ENCODE results near the gene HAO1. TPM values are rescaled to one million over a fixed set of nuclear protein-coding genes. Genes with fewer than 3 reads are reported as not detected.
"Not testable (repeated sequence)": the region's sequence is repeated elsewhere in the genome, so short reads cannot be mapped to it uniquely, and the experiment has no call there.

HAO1 gene
- total RNA-seq, 2 experiments from 2014 or later: not detected

GRCh38 chr20:7956561-7956960 lies 16.3 kb upstream of the HAO1 start:
- H3K9me3 Mint-ChIP-seq; CTCF ChIA-PET; H3K27me3 Mint-ChIP-seq; H3K4me3 Mint-ChIP-seq; H3K27ac Mint-ChIP-seq; DNase-seq; POLR2A ChIA-PET; H3K4me1 Mint-ChIP-seq; H3K36me3 Mint-ChIP-seq (ENCODE audit: low read depth): not testable (repeated sequence)

- DNase-seq: no peak
- Mint-ChIP-seq H3K9me3 (no peaks in the 10 kb centered on the region), H3K4me1 (no peaks in the 10 kb centered on the region), H3K27ac (no peak overlapping the region), H3K4me3 (no peak overlapping the region), H3K27me3 (peaks cover 14% of the 10 kb centered on the region), H3K36me3 (ENCODE audit: low read depth) (no peaks in the 10 kb centered on the region)
- POLR2A ChIA-PET: no interaction called here
- CTCF ChIA-PET: no interaction called here
Observed at GRCh38 chr20:7950387-7950786, 10.1 kb upstream of the HAO1 start.

- ChIA-PET CTCF (interaction anchor here (1.2 kb wide), 1 partner anchor 8 kb away, joined by 3 read pairs; no protein-coding TSS in a partner anchor), POLR2A (no interaction called here)
- Mint-ChIP-seq H3K36me3 (ENCODE audit: low read depth) (no peaks in the 10 kb centered on the region), H3K27ac (no peak overlapping the region), H3K4me1 (no peaks in the 10 kb centered on the region), H3K9me3 (no peaks in the 10 kb centered on the region), H3K4me3 (no peak overlapping the region), H3K27me3 (peaks cover 14% of the 10 kb centered on the region)
- DNase-seq: no peak
Observed at GRCh38 chr20:7943891-7944290, 3.6 kb upstream of the HAO1 start.

- H3K4me1 Mint-ChIP-seq: no peaks in the 10 kb centered on the region
- peaks cover 7% of the 10 kb centered on the region for H3K27me3 Mint-ChIP-seq
- no peaks in the 10 kb centered on the region for H3K9me3 Mint-ChIP-seq
- DNase-seq: no peak
- no peak overlapping the region for H3K4me3 Mint-ChIP-seq
- ChIA-PET CTCF (no interaction called here), POLR2A (no interaction called here)
- H3K36me3 Mint-ChIP-seq (ENCODE audit: low read depth): no peaks in the 10 kb centered on the region
- no peak overlapping the region for H3K27ac Mint-ChIP-seq
Observed at GRCh38 chr20:7939663-7940062, 595 bp downstream of the HAO1 start.

- ChIA-PET POLR2A (no interaction called here), CTCF (no interaction called here)
- H3K9me3 Mint-ChIP-seq: no peaks in the 10 kb centered on the region
Observed at GRCh38 chr20:7938058-7938457, 2.2 kb downstream of the HAO1 start.

GRCh38 chr20:7937328-7937727 lies 2.9 kb downstream of the HAO1 start:
- ChIA-PET POLR2A (interaction anchor here (1.0 kb wide), 1 partner anchor 83 kb away, joined by 3 read pairs; the partner anchor contains the start of gene TMX4), CTCF (interaction anchor here (1.3 to 2.0 kb wide), 5 partner anchors 11 to 785 kb away, joined by 4 to 22 read pairs (median 5); no protein-coding TSS in a partner anchor)
- no peak for DNase-seq
- no peak overlapping the region for H3K27ac Mint-ChIP-seq
- no peaks in the 10 kb centered on the region for H3K4me1 Mint-ChIP-seq
- H3K36me3 Mint-ChIP-seq (ENCODE audit: low read depth): no peaks in the 10 kb centered on the region
- peaks cover 11% of the 10 kb centered on the region for H3K27me3 Mint-ChIP-seq
- no peaks in the 10 kb centered on the region for H3K9me3 Mint-ChIP-seq
- H3K4me3 Mint-ChIP-seq: no peak overlapping the region

More at GRCh38 chr20:7938058-7938457, 2.2 kb downstream of the HAO1 start:
- Mint-ChIP-seq H3K27me3 (peaks cover 11% of the 10 kb centered on the region), H3K4me3 (no peak overlapping the region), H3K27ac (no peak overlapping the region), H3K36me3 (ENCODE audit: low read depth) (no peaks in the 10 kb centered on the region), H3K4me1 (no peaks in the 10 kb centered on the region)
- no peak for DNase-seq

- no peak overlapping the region for H3K4me3 Mint-ChIP-seq
- ChIA-PET POLR2A (no interaction called here), CTCF (interaction anchor here (1.3 to 1.9 kb wide), 2 partner anchors 786 to 787 kb away, joined by 4 to 8 read pairs; no protein-coding TSS in a partner anchor)
- H3K27ac Mint-ChIP-seq: no peak overlapping the region
- peaks cover 14% of the 10 kb centered on the region for H3K27me3 Mint-ChIP-seq
- H3K9me3 Mint-ChIP-seq: no peaks in the 10 kb centered on the region
- no peaks in the 10 kb centered on the region for H3K36me3 Mint-ChIP-seq (ENCODE audit: low read depth)
- no peaks in the 10 kb centered on the region for H3K4me1 Mint-ChIP-seq
- DNase-seq: no peak
Observed at GRCh38 chr20:7935027-7935551, 5.2 kb downstream of the HAO1 start.

GRCh38 chr20:7933346-7933745 lies 6.9 kb downstream of the HAO1 start:
- H3K4me1 Mint-ChIP-seq: no peaks in the 10 kb centered on the region
- no peak overlapping the region for H3K27ac Mint-ChIP-seq
- H3K36me3 Mint-ChIP-seq (ENCODE audit: low read depth): no peaks in the 10 kb centered on the region
- H3K9me3 Mint-ChIP-seq: no peaks in the 10 kb centered on the region
- peaks cover 14% of the 10 kb centered on the region for H3K27me3 Mint-ChIP-seq
- ChIA-PET POLR2A (no interaction called here), CTCF (no interaction called here)
- H3K4me3 Mint-ChIP-seq: no peak overlapping the region
- DNase-seq: no peak

GRCh38 chr20:7930343-7930742 lies 9.9 kb downstream of the HAO1 start:
- H3K4me1 Mint-ChIP-seq: no peaks in the 10 kb centered on the region
- H3K4me3 Mint-ChIP-seq: no peak overlapping the region
- ChIA-PET POLR2A (no interaction called here), CTCF (no interaction called here)
- peaks cover 14% of the 10 kb centered on the region for H3K27me3 Mint-ChIP-seq
- no peaks in the 10 kb centered on the region for H3K36me3 Mint-ChIP-seq (ENCODE audit: low read depth)
- no peak overlapping the region for H3K27ac Mint-ChIP-seq
- DNase-seq: no peak
- H3K9me3 Mint-ChIP-seq: no peaks in the 10 kb centered on the region

GRCh38 chr20:7926767-7927166 lies 13.5 kb downstream of the HAO1 start:
- ChIA-PET POLR2A (no interaction called here), CTCF (interaction anchor here (1.0 to 1.3 kb wide), 2 partner anchors 10 to 795 kb away, joined by 5 read pairs; no protein-coding TSS in a partner anchor)
- Mint-ChIP-seq H3K9me3 (no peaks in the 10 kb centered on the region), H3K4me3 (no peak overlapping the region), H3K27ac (no peak overlapping the region), H3K36me3 (ENCODE audit: low read depth) (no peaks in the 10 kb centered on the region), H3K27me3 (peaks cover 4% of the 10 kb centered on the region), H3K4me1 (no peaks in the 10 kb centered on the region)
- DNase-seq: no peak

- CTCF ChIA-PET: interaction anchor here (1.0 to 1.3 kb wide), 2 partner anchors 10 to 796 kb away, joined by 5 read pairs; no protein-coding TSS in a partner anchor
- H3K9me3 Mint-ChIP-seq: no peaks in the 10 kb centered on the region
Observed at GRCh38 chr20:7926323-7926722, 13.9 kb downstream of the HAO1 start.

GRCh38 chr20:7924692-7925091 lies 15.6 kb downstream of the HAO1 start:
- H3K27me3 Mint-ChIP-seq: peaks cover 2% of the 10 kb centered on the region
- ChIA-PET POLR2A (no interaction called here), CTCF (no interaction called here)

More at GRCh38 chr20:7926323-7926722, 13.9 kb downstream of the HAO1 start:
- Mint-ChIP-seq H3K27ac (no peak overlapping the region), H3K36me3 (ENCODE audit: low read depth) (no peaks in the 10 kb centered on the region), H3K4me1 (no peaks in the 10 kb centered on the region), H3K27me3 (peaks cover 4% of the 10 kb centered on the region), H3K4me3 (no peak overlapping the region)
- POLR2A ChIA-PET: no interaction called here
- DNase-seq: no peak

GRCh38 chr20:7916648-7917047 lies 23.6 kb downstream of the HAO1 start:
- Mint-ChIP-seq H3K4me3 (no peak overlapping the region), H3K27me3 (no peaks in the 10 kb centered on the region), H3K36me3 (ENCODE audit: low read depth) (no peaks in the 10 kb centered on the region), H3K9me3 (no peaks in the 10 kb centered on the region), H3K4me1 (no peaks in the 10 kb centered on the region), H3K27ac (no peak overlapping the region)
- no peak for DNase-seq
- CTCF ChIA-PET: no interaction called here
- POLR2A ChIA-PET: no interaction called here

More at GRCh38 chr20:7924692-7925091, 15.6 kb downstream of the HAO1 start:
- DNase-seq: no peak
- no peaks in the 10 kb centered on the region for H3K9me3 Mint-ChIP-seq
- H3K27ac Mint-ChIP-seq: no peak overlapping the region
- H3K36me3 Mint-ChIP-seq (ENCODE audit: low read depth): no peaks in the 10 kb centered on the region
- H3K4me3 Mint-ChIP-seq: no peak overlapping the region
- no peaks in the 10 kb centered on the region for H3K4me1 Mint-ChIP-seq

- Mint-ChIP-seq H3K36me3 (ENCODE audit: low read depth) (no peaks in the 10 kb centered on the region), H3K27ac (no peak overlapping the region), H3K9me3 (no peaks in the 10 kb centered on the region), H3K4me1 (no peaks in the 10 kb centered on the region), H3K27me3 (no peaks in the 10 kb centered on the region), H3K4me3 (no peak overlapping the region)
- DNase-seq: no peak
- ChIA-PET CTCF (no interaction called here), POLR2A (no interaction called here)
Observed at GRCh38 chr20:7912551-7912950, 27.7 kb downstream of the HAO1 start.

All from activated CD4-positive, alpha-beta memory T cell treated with anti-CD3 and anti-CD28 coated beads, Interleukin-2, amount 10 ng/mL, durations not matched to agents 7 days and 5 days (primary cell).